GM23338 (cell line): ENCODE results near the gene OR1J1. TPM values are rescaled to one million over a fixed set of nuclear protein-coding genes. Genes with fewer than 3 reads are reported as not detected.

Source experiments
- ATAC-seq: fragments of 200-7000 bp; cut with Tn5 transposase; 3 replicates; pipeline ENCODE4 v1.9.1; 2020
- DNase-seq: peaks from one replicate; pipeline ENCODE4 v3.0.0-alpha.2; 2015; ENCODE audit warnings: low spot score
- H2AFZ ChIP-seq: fragments of 200-600 bp; sonication (generic); 2 replicates; pipeline ENCODE4 v1.8.0; 2016; ENCODE audit warnings: antibody characterized with exemption, mild to moderate bottlenecking, moderate library complexity
- H3F3A ChIP-seq: fragments of 200-600 bp; sonication (generic); replicated peaks from 2 replicates; pipeline ENCODE4 v1.8.0; 2017; ENCODE audit warnings: antibody characterized with exemption, mixed run types, low read depth
- H3K27ac ChIP-seq: fragments of 200-600 bp; sonication (generic); 2 replicates; pipeline ENCODE4 v1.6.1; 2016; ENCODE audit warnings: low read depth
- H3K27me3 ChIP-seq: fragments of 200-600 bp; sonication (generic); 2 replicates; pipeline ENCODE4 v1.8.0; 2016; ENCODE audit warnings: mild to moderate bottlenecking, mixed run types, moderate library complexity; ENCODE audit not compliant: insufficient read depth
- H3K36me3 ChIP-seq: fragments of 200-600 bp; sonication (generic); 2 replicates; pipeline ENCODE4 v1.8.0; 2016; ENCODE audit warnings: mild to moderate bottlenecking; ENCODE audit not compliant: insufficient read depth
- H3K4me1 ChIP-seq: fragments of 200-600 bp; sonication (generic); 2 replicates; pipeline ENCODE4 v1.8.0; 2016; ENCODE audit warnings: mild to moderate bottlenecking, moderate library complexity; ENCODE audit not compliant: insufficient read depth
- H3K4me2 ChIP-seq: fragments of 200-600 bp; sonication (generic); 2 replicates; pipeline ENCODE4 v1.7.1; 2017; ENCODE audit warnings: mixed run types
- H3K4me3 ChIP-seq: fragments of 200-600 bp; sonication (generic); 2 replicates; pipeline ENCODE4 v1.6.1; 2016; ENCODE audit warnings: mixed run types
- H3K79me2 ChIP-seq: fragments of 200-600 bp; sonication (generic); replicated peaks from 2 replicates; pipeline ENCODE4 v1.8.0; 2017; ENCODE audit warnings: mild to moderate bottlenecking; ENCODE audit not compliant: insufficient read depth
- H3K9me2 ChIP-seq: fragments of 200-600 bp; sonication (generic); 2 replicates; pipeline ENCODE4 v1.8.0; 2017; ENCODE audit not compliant: insufficient read depth
- H4K20me1 ChIP-seq: fragments of 200-600 bp; sonication (generic); replicated peaks from 2 replicates; pipeline ENCODE4 v1.8.0; 2017; ENCODE audit warnings: mild to moderate bottlenecking; ENCODE audit not compliant: insufficient read depth
- H3K27ac Mint-ChIP-seq: 2 replicates; pipeline ENCODE4 v1.8.0; 2020; ENCODE audit warnings: inconsistent platforms, mild to moderate bottlenecking, moderate library complexity, mixed read lengths
- H3K27me3 Mint-ChIP-seq: 3 replicates; pipeline ENCODE4 v1.8.0; 2022; ENCODE audit warnings: low read depth, mild to moderate bottlenecking, moderate library complexity, mixed read lengths, inconsistent platforms; ENCODE audit not compliant: insufficient read depth, poor library complexity
- H3K36me3 Mint-ChIP-seq: 3 replicates; pipeline ENCODE4 v1.8.0; 2021; ENCODE audit warnings: low read depth, mild to moderate bottlenecking, inconsistent platforms, moderate library complexity, mixed read lengths
- H3K4me1 Mint-ChIP-seq: 3 replicates; pipeline ENCODE4 v1.8.0; 2020; ENCODE audit warnings: mild to moderate bottlenecking, inconsistent platforms, mixed read lengths
- H3K4me3 Mint-ChIP-seq: 3 replicates; pipeline ENCODE4 v1.8.0; 2021; ENCODE audit warnings: moderate library complexity, mild to moderate bottlenecking, inconsistent platforms, mixed read lengths
- H3K9me3 Mint-ChIP-seq: 3 replicates; pipeline ENCODE4 v1.8.0; 2020; ENCODE audit warnings: moderate library complexity, mild to moderate bottlenecking, inconsistent platforms, mixed read lengths
- CREB1 ChIP-seq: fragments of 250-450 bp; sonication (Bioruptor Pico); IDR thresholded peaks from 2 replicates; pipeline ENCODE4 v1.5.0; 2020; ENCODE audit warnings: low read depth, mild to moderate bottlenecking, moderate library complexity
- EZH2 ChIP-seq: fragments of 200-600 bp; sonication (generic); IDR thresholded peaks from one replicate; pipeline ENCODE4 v1.8.0; 2017; ENCODE audit warnings: antibody characterized with exemption, mild to moderate bottlenecking, low read depth; ENCODE audit not compliant: unreplicated experiment
- JUNB ChIP-seq: IDR thresholded peaks from one replicate; pipeline ENCODE4 v1.6.1; 2016; ENCODE audit warnings: antibody characterized with exemption; ENCODE audit not compliant: unreplicated experiment
- POLR2AphosphoS5 ChIP-seq: IDR thresholded peaks from 2 replicates; pipeline ENCODE4 v1.6.1; 2016; ENCODE audit warnings: antibody characterized with exemption, low read depth
- REST ChIP-seq: IDR thresholded peaks from one replicate; pipeline ENCODE4 v1.6.1; 2018; ENCODE audit warnings: antibody characterized with exemption; ENCODE audit not compliant: unreplicated experiment
- STAT1 ChIP-seq: IDR thresholded peaks from one replicate; pipeline ENCODE4 v1.6.1; 2016; ENCODE audit warnings: antibody characterized with exemption; ENCODE audit not compliant: unreplicated experiment
- ZNF114 ChIP-seq: fragments of 250-450 bp; sonication (Bioruptor Pico); IDR thresholded peaks from 2 replicates; pipeline ENCODE4 v1.5.0; 2020; ENCODE audit warnings: mild to moderate bottlenecking, moderate library complexity
- ZNF331 ChIP-seq: fragments of 250-450 bp; sonication (Bioruptor Pico); IDR thresholded peaks from 2 replicates; pipeline ENCODE4 v1.5.0; 2020; ENCODE audit warnings: low read depth, mild to moderate bottlenecking, moderate library complexity
- ZNF462 ChIP-seq: fragments of 250-450 bp; sonication (Bioruptor Pico); IDR thresholded peaks from 2 replicates; pipeline ENCODE4 v1.5.0; 2020; ENCODE audit warnings: mild to moderate bottlenecking, moderate library complexity
- polyA plus RNA-seq: library from polyadenylated mRNA; unstranded; fragments of >200 nt; fragmentation: Nextera tagmentation; extraction: Ambion mirVana; gene quantifications from 2 replicates; pipeline ENCODE4 v1.2.1, GENCODE V29; 2016
- total RNA-seq: library from RNA; depleted of rRNA; stranded (reverse); fragments of >200 nt; shearing (Covaris generic); gene quantifications from 2 replicates; pipeline ENCODE4 v1.2.3, GENCODE V29; 2014

Gene OR1J1
- total and polyA plus RNA-seq, 2 experiments from 2014 or later = not detected

GRCh38 chr9:122468735-122469134 is 9.0 kb downstream of the OR1J1 start:
- no peak overlapping the region for H3K4me3 Mint-ChIP-seq
- ATAC-seq = no peak
- Histone ChIP-seq H3K4me2 (no peak overlapping the region), H2AFZ (no peak overlapping the region), H3F3A (no peaks in the 10 kb centered on the region), H3K9me2 (no peaks in the 10 kb centered on the region), H3K36me3 (no peaks in the 10 kb centered on the region), H3K79me2 (no peaks in the 10 kb centered on the region), H3K27ac (no peak overlapping the region), H3K4me3 (no peak overlapping the region), H3K27me3 (no peaks in the 10 kb centered on the region), H3K4me1 (no peaks in the 10 kb centered on the region), H4K20me1 (no peaks in the 10 kb centered on the region)
- peaks cover 64% of the 10 kb centered on the region for H3K9me3 Mint-ChIP-seq
- no peak overlapping the region for H3K27ac Mint-ChIP-seq
- no peaks in the 10 kb centered on the region for H3K36me3 Mint-ChIP-seq
- TF ChIP-seq ZNF114 (CRISPR knock-in tag) (no peak), STAT1 (no peak), EZH2 (no peak), REST (no peak), CREB1 (no peak), JUNB (no peak), POLR2AphosphoS5 (no peak), ZNF331 (no peak), ZNF462 (no peak)
- DNase-seq = no peak
- no peaks in the 10 kb centered on the region for H3K27me3 Mint-ChIP-seq
- no peaks in the 10 kb centered on the region; the same call in 2 of the 3 replicates for H3K4me1 Mint-ChIP-seq
